Body of pancreas (tissue), 4 donors: ENCODE measurements around the gene MRAP. TPM values are rescaled to one million over a fixed set of nuclear protein-coding genes. Genes with fewer than 3 reads are reported as not detected.
A peak's percentile ranks its signal among the peaks of the same experiment; 100 is the strongest.

Experiments used
- ATAC-seq: fragments of 150-250 bp; one replicate; pipeline ENCODE4 v1.9.1; 2016
- DNase-seq, 4 donors: peaks; one replicate each; pipeline ENCODE4 v3.0.0-alpha.2; 2019
- H3K27ac ChIP-seq, 4 donors: fragments of 200-600 bp; sonication (generic); 1 replicate in 3 of 4; 2 replicates in 1 of 4; pipeline versions ENCODE4 v1.5.1 to v1.6.1; 2016 to 2019; ENCODE audit warnings: mild to moderate bottlenecking in 1 of 4, mixed read lengths in 1 of 4, moderate library complexity in 1 of 4
- H3K27me3 ChIP-seq, 2 donors: fragments of 200-600 bp; sonication (generic); one replicate each; pipeline ENCODE4 v1.6.0; 2016; ENCODE audit warnings: mild to moderate bottlenecking in 1 of 2
- H3K36me3 ChIP-seq, 2 donors: fragments of 200-600 bp; sonication (generic); replicated peaks in 1 of 2; 2 replicates each; pipeline ENCODE4 v1.5.1; 2016; ENCODE audit warnings: low read depth in 2 of 2; ENCODE audit not compliant: insufficient read depth in 1 of 2
- H3K4me1 ChIP-seq: fragments of 200-600 bp; sonication (generic); one replicate; pipeline ENCODE4 v1.6.0; 2016
- H3K4me3 ChIP-seq, 2 donors: fragments of 200-600 bp; sonication (generic); 1 replicate in 1 of 2; 2 replicates in 1 of 2; pipeline ENCODE4 v1.5.1; 2016 to 2019
- H3K9me3 ChIP-seq, 3 donors: fragments of 200-600 bp; sonication (generic); 1 replicate in 2 of 3; 2 replicates in 1 of 3; pipeline ENCODE4 v1.5.1; 2016
- CTCF ChIP-seq, 7 experiments: fragments of 450-650 bp in 4 of 7; fragments of 200-600 bp in 3 of 7; sonication (generic) in 3 of 7; IDR thresholded peaks; one replicate each; pipeline ENCODE4 v1.5.1; 2016 to 2019; ENCODE audit warnings: antibody characterized with exemption in 7 of 7
- POLR2A ChIP-seq, 3 donors: fragments of 450-650 bp; IDR thresholded peaks; one replicate each; pipeline ENCODE4 v1.6.1; 2016; ENCODE audit warnings: antibody characterized with exemption in 3 of 3, mild to moderate bottlenecking in 2 of 3
- WGBS, 2 donors: methylation state at CpG; one replicate each; pipeline ENCODE4 v1.1.5; 2017; 5-methylcytosine and 5-hydroxymethylcytosine counted together
- intact Hi-C: fragments of 100-400 bp; cut with DNase I; formaldehyde crosslinking; loops from one replicate; pipeline ENCODE4 v1.15.1; 2023
- total RNA-seq, 2 donors: library from RNA; depleted of rRNA; stranded (reverse); fragments of >200 nt; gene quantifications; one replicate each; pipeline ENCODE4 v1.1.0, GENCODE V29; 2016

MRAP gene
- total RNA-seq, 2 donors from 2014 or later: 0.66 TPM; not detected in 1

GRCh38 chr21:32322676-32323075, 24.0 kb downstream of the MRAP start:
- 90 to 91% methylated on average over 7 to 10 of the region's 10 CpGs for WGBS, 2 donors
- intact Hi-C loops: no loop called here
- Histone ChIP-seq H3K9me3 (no peaks in the 10 kb centered on the region), H3K36me3 (peaks cover 11 to 60% of the 10 kb centered on the region in 2 donors), H3K27me3 (no peaks in the 10 kb centered on the region), H3K4me1 (no peaks in the 10 kb centered on the region), H3K4me3 (no peak overlapping the region), H3K27ac (no peak overlapping the region)
- TF ChIP-seq CTCF (IDR thresholded peaks at IDR 0.05) (no peak), POLR2A (IDR thresholded peaks at IDR 0.05) (no peak)
- DNase-seq (no peak), ATAC-seq (no peak)

GRCh38 chr21:32325706-32326105, 27.1 kb downstream of the MRAP start:
- WGBS, 2 donors: 90 to 92% methylated on average over 8 of the region's 8 CpGs
- Histone ChIP-seq H3K27ac (no peak overlapping the region), H3K4me3 (no peak overlapping the region), H3K27me3 (no peaks in the 10 kb centered on the region), H3K9me3 (no peaks in the 10 kb centered on the region), H3K4me1 (no peaks in the 10 kb centered on the region), H3K36me3 (peaks cover 11 to 36% of the 10 kb centered on the region in 2 donors)
- TF ChIP-seq CTCF (IDR thresholded peaks at IDR 0.05) (no peak), POLR2A (IDR thresholded peaks at IDR 0.05) (no peak)
- DNase-seq (no peak), ATAC-seq (no peak)
- intact Hi-C loops: no loop called here

- H3K4me1 ChIP-seq: no peaks in the 10 kb centered on the region
- no peaks in the 10 kb centered on the region for H3K27me3 ChIP-seq
- peak overlapping the region in 2 of 4 donors; percentile 12 to 36 for H3K27ac ChIP-seq
- peaks cover 9 to 18% of the 10 kb centered on the region in 2 donors for H3K36me3 ChIP-seq
- no peak for TF ChIP-seq POLR2A (IDR thresholded peaks at IDR 0.05)
- TF ChIP-seq CTCF (IDR thresholded peaks at IDR 0.05): no peak
- no peak for DNase-seq
- H3K9me3 ChIP-seq: no peaks in the 10 kb centered on the region
- no peak overlapping the region for H3K4me3 ChIP-seq
- peak; percentile 47 for ATAC-seq
- WGBS, 2 donors: 74 to 85% methylated on average over 3 of the region's 3 CpGs
- intact Hi-C loops: no loop called here
Observed at GRCh38 chr21:32328595-32328994, 29.9 kb downstream of the MRAP start.

GRCh38 chr21:32329331-32329730, 30.7 kb downstream of the MRAP start:
- no peaks in the 10 kb centered on the region for H3K9me3 ChIP-seq
- no peaks in the 10 kb centered on the region for H3K4me1 ChIP-seq
- 79 to 92% methylated on average over 2 of the region's 2 CpGs for WGBS, 2 donors
- H3K27ac ChIP-seq: peak overlapping the region in 1 of 4 donors; percentile 36
- H3K4me3 ChIP-seq: no peak overlapping the region
- TF ChIP-seq POLR2A (IDR thresholded peaks at IDR 0.05) (no peak), CTCF (IDR thresholded peaks at IDR 0.05) (no peak)
- peaks cover 2 to 18% of the 10 kb centered on the region in 2 donors for H3K36me3 ChIP-seq
- peak in 1 of 4 donors; percentile 11 for DNase-seq
- intact Hi-C loops: no loop called here
- H3K27me3 ChIP-seq: no peaks in the 10 kb centered on the region
- ATAC-seq: peak; percentile 58

GRCh38 chr21:32329776-32330175, 31.1 kb downstream of the MRAP start:
- ATAC-seq (no peak), DNase-seq (no peak)
- Histone ChIP-seq H3K27me3 (no peaks in the 10 kb centered on the region), H3K4me3 (no peak overlapping the region), H3K4me1 (no peaks in the 10 kb centered on the region), H3K27ac (no peak overlapping the region), H3K9me3 (no peaks in the 10 kb centered on the region), H3K36me3 (peaks cover 0 to 19% of the 10 kb centered on the region in 2 donors)
- TF ChIP-seq CTCF (IDR thresholded peaks at IDR 0.05) (no peak), POLR2A (IDR thresholded peaks at IDR 0.05) (no peak)
- 81 to 84% methylated on average over 3 of the region's 3 CpGs for WGBS, 2 donors
- intact Hi-C loops: no loop called here
